GM23338 (cell line): ENCODE results near the gene CLEC1A. TPM values are rescaled to one million over a fixed set of nuclear protein-coding genes. Genes with fewer than 3 reads are reported as not detected.

Source experiments
- ATAC-seq: fragments of 200-7000 bp; cut with Tn5 transposase; 3 replicates; pipeline ENCODE4 v1.9.1; 2020
- DNase-seq: peaks from one replicate; pipeline ENCODE4 v3.0.0-alpha.2; 2015; ENCODE audit warnings: low spot score
- H2AFZ ChIP-seq: fragments of 200-600 bp; sonication (generic); 2 replicates; pipeline ENCODE4 v1.8.0; 2016; ENCODE audit warnings: antibody characterized with exemption, mild to moderate bottlenecking, moderate library complexity
- H3F3A ChIP-seq: fragments of 200-600 bp; sonication (generic); replicated peaks from 2 replicates; pipeline ENCODE4 v1.8.0; 2017; ENCODE audit warnings: antibody characterized with exemption, mixed run types, low read depth
- H3K27ac ChIP-seq: fragments of 200-600 bp; sonication (generic); 2 replicates; pipeline ENCODE4 v1.6.1; 2016; ENCODE audit warnings: low read depth
- H3K27me3 ChIP-seq: fragments of 200-600 bp; sonication (generic); 2 replicates; pipeline ENCODE4 v1.8.0; 2016; ENCODE audit warnings: mild to moderate bottlenecking, mixed run types, moderate library complexity; ENCODE audit not compliant: insufficient read depth
- H3K36me3 ChIP-seq: fragments of 200-600 bp; sonication (generic); 2 replicates; pipeline ENCODE4 v1.8.0; 2016; ENCODE audit warnings: mild to moderate bottlenecking; ENCODE audit not compliant: insufficient read depth
- H3K4me1 ChIP-seq: fragments of 200-600 bp; sonication (generic); 2 replicates; pipeline ENCODE4 v1.8.0; 2016; ENCODE audit warnings: mild to moderate bottlenecking, moderate library complexity; ENCODE audit not compliant: insufficient read depth
- H3K4me2 ChIP-seq: fragments of 200-600 bp; sonication (generic); 2 replicates; pipeline ENCODE4 v1.7.1; 2017; ENCODE audit warnings: mixed run types
- H3K4me3 ChIP-seq: fragments of 200-600 bp; sonication (generic); 2 replicates; pipeline ENCODE4 v1.6.1; 2016; ENCODE audit warnings: mixed run types
- H3K79me2 ChIP-seq: fragments of 200-600 bp; sonication (generic); replicated peaks from 2 replicates; pipeline ENCODE4 v1.8.0; 2017; ENCODE audit warnings: mild to moderate bottlenecking; ENCODE audit not compliant: insufficient read depth
- H3K9me2 ChIP-seq: fragments of 200-600 bp; sonication (generic); 2 replicates; pipeline ENCODE4 v1.8.0; 2017; ENCODE audit not compliant: insufficient read depth
- H4K20me1 ChIP-seq: fragments of 200-600 bp; sonication (generic); replicated peaks from 2 replicates; pipeline ENCODE4 v1.8.0; 2017; ENCODE audit warnings: mild to moderate bottlenecking; ENCODE audit not compliant: insufficient read depth
- H3K27ac Mint-ChIP-seq: 2 replicates; pipeline ENCODE4 v1.8.0; 2020; ENCODE audit warnings: inconsistent platforms, mild to moderate bottlenecking, moderate library complexity, mixed read lengths
- H3K27me3 Mint-ChIP-seq: 3 replicates; pipeline ENCODE4 v1.8.0; 2022; ENCODE audit warnings: low read depth, mild to moderate bottlenecking, moderate library complexity, mixed read lengths, inconsistent platforms; ENCODE audit not compliant: insufficient read depth, poor library complexity
- H3K36me3 Mint-ChIP-seq: 3 replicates; pipeline ENCODE4 v1.8.0; 2021; ENCODE audit warnings: low read depth, mild to moderate bottlenecking, inconsistent platforms, moderate library complexity, mixed read lengths
- H3K4me1 Mint-ChIP-seq: 3 replicates; pipeline ENCODE4 v1.8.0; 2020; ENCODE audit warnings: mild to moderate bottlenecking, inconsistent platforms, mixed read lengths
- H3K4me3 Mint-ChIP-seq: 3 replicates; pipeline ENCODE4 v1.8.0; 2021; ENCODE audit warnings: moderate library complexity, mild to moderate bottlenecking, inconsistent platforms, mixed read lengths
- H3K9me3 Mint-ChIP-seq: 3 replicates; pipeline ENCODE4 v1.8.0; 2020; ENCODE audit warnings: moderate library complexity, mild to moderate bottlenecking, inconsistent platforms, mixed read lengths
- CREB1 ChIP-seq: fragments of 250-450 bp; sonication (Bioruptor Pico); IDR thresholded peaks from 2 replicates; pipeline ENCODE4 v1.5.0; 2020; ENCODE audit warnings: low read depth, mild to moderate bottlenecking, moderate library complexity
- EZH2 ChIP-seq: fragments of 200-600 bp; sonication (generic); IDR thresholded peaks from one replicate; pipeline ENCODE4 v1.8.0; 2017; ENCODE audit warnings: antibody characterized with exemption, mild to moderate bottlenecking, low read depth; ENCODE audit not compliant: unreplicated experiment
- EZH2phosphoT487 ChIP-seq: fragments of 200-600 bp; sonication (generic); IDR thresholded peaks from one replicate; pipeline ENCODE4 v1.8.1; 2018; ENCODE audit warnings: antibody characterized with exemption; ENCODE audit not compliant: unreplicated experiment
- JUNB ChIP-seq: IDR thresholded peaks from one replicate; pipeline ENCODE4 v1.6.1; 2016; ENCODE audit warnings: antibody characterized with exemption; ENCODE audit not compliant: unreplicated experiment
- NANOG ChIP-seq: IDR thresholded peaks from 2 replicates; pipeline ENCODE4 v1.6.1; 2016; ENCODE audit warnings: antibody characterized with exemption, borderline replicate concordance
- POLR2AphosphoS5 ChIP-seq: IDR thresholded peaks from 2 replicates; pipeline ENCODE4 v1.6.1; 2016; ENCODE audit warnings: antibody characterized with exemption, low read depth
- ZNF114 ChIP-seq: fragments of 250-450 bp; sonication (Bioruptor Pico); IDR thresholded peaks from 2 replicates; pipeline ENCODE4 v1.5.0; 2020; ENCODE audit warnings: mild to moderate bottlenecking, moderate library complexity
- ZNF331 ChIP-seq: fragments of 250-450 bp; sonication (Bioruptor Pico); IDR thresholded peaks from 2 replicates; pipeline ENCODE4 v1.5.0; 2020; ENCODE audit warnings: low read depth, mild to moderate bottlenecking, moderate library complexity
- polyA plus RNA-seq: library from polyadenylated mRNA; unstranded; fragments of >200 nt; fragmentation: Nextera tagmentation; extraction: Ambion mirVana; gene quantifications from 2 replicates; pipeline ENCODE4 v1.2.1, GENCODE V29; 2016
- total RNA-seq: library from RNA; depleted of rRNA; stranded (reverse); fragments of >200 nt; shearing (Covaris generic); gene quantifications from 2 replicates; pipeline ENCODE4 v1.2.3, GENCODE V29; 2014
- TF ChIP-seq, protein P1 (sequence below): IDR thresholded peaks from 2 replicates; pipeline ENCODE4 v1.6.1; 2016; ENCODE audit warnings: antibody characterized with exemption
- TF ChIP-seq, protein P2 (sequence below): IDR thresholded peaks from one replicate; pipeline ENCODE4 v1.6.1; 2018; ENCODE audit warnings: antibody characterized with exemption; ENCODE audit not compliant: unreplicated experiment
- TF ChIP-seq, protein P3 (sequence below): fragments of 250-450 bp; sonication (Bioruptor Pico); IDR thresholded peaks from 2 replicates; pipeline ENCODE4 v1.5.0; 2020; ENCODE audit warnings: mild to moderate bottlenecking, moderate library complexity

Gene CLEC1A
- total and polyA plus RNA-seq, 2 experiments from 2014 or later: 1.1 TPM; not detected in 1

DNA sequence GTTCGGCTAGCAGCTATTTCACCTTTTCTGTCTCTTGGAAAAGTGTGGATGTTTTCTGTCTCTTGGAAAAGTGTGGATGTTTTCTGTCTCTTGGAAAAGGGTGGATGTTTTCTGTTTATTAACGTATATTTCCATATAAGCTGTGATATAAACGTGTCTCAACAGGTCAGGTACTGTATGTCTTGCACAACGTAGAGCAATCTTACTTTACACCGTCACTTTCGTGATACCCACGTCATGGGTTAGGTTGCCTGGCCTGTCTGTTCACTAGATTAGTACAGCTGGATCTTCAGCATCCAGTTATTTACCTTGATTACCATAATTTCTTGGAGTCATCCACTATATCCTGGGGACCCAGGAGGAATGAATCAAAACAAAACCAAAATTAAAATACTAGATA, 17.1 kb upstream of the CLEC1A start:
- no peak for DNase-seq
- Histone ChIP-seq H3K4me3 (no peak overlapping the region), H3K9me2 (no peaks in the 10 kb centered on the region), H3K27me3 (no peaks in the 10 kb centered on the region), H3K36me3 (no peaks in the 10 kb centered on the region), H3K79me2 (no peaks in the 10 kb centered on the region), H4K20me1 (no peaks in the 10 kb centered on the region), H3F3A (no peaks in the 10 kb centered on the region), H3K4me1 (no peaks in the 10 kb centered on the region), H2AFZ (no peak overlapping the region), H3K27ac (no peak overlapping the region), H3K4me2 (no peak overlapping the region)
- Mint-ChIP-seq H3K36me3 (no peaks in the 10 kb centered on the region; the same call in 2 of the 3 replicates), H3K27me3 (peaks cover 3% of the 10 kb centered on the region), H3K9me3 (peaks cover 10% of the 10 kb centered on the region), H3K4me1 (no peaks in the 10 kb centered on the region), H3K4me3 (no peak overlapping the region), H3K27ac (no peak overlapping the region)
- ATAC-seq: no peak
- TF ChIP-seq ZNF331 (CRISPR knock-in tag): no peak
- no peak for TF ChIP-seq ZNF114 (CRISPR knock-in tag)
- no peak for TF ChIP-seq EZH2phosphoT487
- TF ChIP-seq EZH2: no peak
- TF ChIP-seq, protein P1, sequence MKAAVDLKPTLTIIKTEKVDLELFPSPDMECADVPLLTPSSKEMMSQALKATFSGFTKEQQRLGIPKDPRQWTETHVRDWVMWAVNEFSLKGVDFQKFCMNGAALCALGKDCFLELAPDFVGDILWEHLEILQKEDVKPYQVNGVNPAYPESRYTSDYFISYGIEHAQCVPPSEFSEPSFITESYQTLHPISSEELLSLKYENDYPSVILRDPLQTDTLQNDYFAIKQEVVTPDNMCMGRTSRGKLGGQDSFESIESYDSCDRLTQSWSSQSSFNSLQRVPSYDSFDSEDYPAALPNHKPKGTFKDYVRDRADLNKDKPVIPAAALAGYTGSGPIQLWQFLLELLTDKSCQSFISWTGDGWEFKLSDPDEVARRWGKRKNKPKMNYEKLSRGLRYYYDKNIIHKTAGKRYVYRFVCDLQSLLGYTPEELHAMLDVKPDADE: no peak
- no peak for TF ChIP-seq CREB1 (CRISPR knock-in tag)
- TF ChIP-seq, protein P2, sequence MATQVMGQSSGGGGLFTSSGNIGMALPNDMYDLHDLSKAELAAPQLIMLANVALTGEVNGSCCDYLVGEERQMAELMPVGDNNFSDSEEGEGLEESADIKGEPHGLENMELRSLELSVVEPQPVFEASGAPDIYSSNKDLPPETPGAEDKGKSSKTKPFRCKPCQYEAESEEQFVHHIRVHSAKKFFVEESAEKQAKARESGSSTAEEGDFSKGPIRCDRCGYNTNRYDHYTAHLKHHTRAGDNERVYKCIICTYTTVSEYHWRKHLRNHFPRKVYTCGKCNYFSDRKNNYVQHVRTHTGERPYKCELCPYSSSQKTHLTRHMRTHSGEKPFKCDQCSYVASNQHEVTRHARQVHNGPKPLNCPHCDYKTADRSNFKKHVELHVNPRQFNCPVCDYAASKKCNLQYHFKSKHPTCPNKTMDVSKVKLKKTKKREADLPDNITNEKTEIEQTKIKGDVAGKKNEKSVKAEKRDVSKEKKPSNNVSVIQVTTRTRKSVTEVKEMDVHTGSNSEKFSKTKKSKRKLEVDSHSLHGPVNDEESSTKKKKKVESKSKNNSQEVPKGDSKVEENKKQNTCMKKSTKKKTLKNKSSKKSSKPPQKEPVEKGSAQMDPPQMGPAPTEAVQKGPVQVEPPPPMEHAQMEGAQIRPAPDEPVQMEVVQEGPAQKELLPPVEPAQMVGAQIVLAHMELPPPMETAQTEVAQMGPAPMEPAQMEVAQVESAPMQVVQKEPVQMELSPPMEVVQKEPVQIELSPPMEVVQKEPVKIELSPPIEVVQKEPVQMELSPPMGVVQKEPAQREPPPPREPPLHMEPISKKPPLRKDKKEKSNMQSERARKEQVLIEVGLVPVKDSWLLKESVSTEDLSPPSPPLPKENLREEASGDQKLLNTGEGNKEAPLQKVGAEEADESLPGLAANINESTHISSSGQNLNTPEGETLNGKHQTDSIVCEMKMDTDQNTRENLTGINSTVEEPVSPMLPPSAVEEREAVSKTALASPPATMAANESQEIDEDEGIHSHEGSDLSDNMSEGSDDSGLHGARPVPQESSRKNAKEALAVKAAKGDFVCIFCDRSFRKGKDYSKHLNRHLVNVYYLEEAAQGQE: no peak
- TF ChIP-seq NANOG: no peak

DNA sequence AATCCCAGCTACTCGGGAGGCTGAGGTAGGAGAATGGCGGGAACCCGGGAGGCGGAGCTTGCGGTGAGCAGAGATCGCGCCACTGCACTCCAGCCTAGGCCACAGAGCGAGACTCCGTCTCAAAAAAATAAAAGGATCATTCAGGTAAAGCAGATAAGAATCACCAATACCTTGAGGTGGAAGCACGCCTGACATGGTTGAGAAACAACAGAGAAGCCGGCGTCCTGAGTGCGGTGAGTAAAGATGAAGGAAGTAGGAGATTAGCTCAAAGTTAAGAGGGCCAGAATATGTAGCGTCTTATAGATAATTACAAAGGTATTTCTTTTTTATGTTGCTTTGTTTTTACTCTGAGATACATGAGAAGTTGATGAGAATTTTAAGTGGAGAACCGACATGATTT, 16.5 kb upstream of the CLEC1A start:
- Mint-ChIP-seq H3K9me3 (peaks cover 15% of the 10 kb centered on the region), H3K36me3 (no peaks in the 10 kb centered on the region; the same call in 2 of the 3 replicates), H3K4me1 (no peaks in the 10 kb centered on the region), H3K27me3 (peaks cover 4% of the 10 kb centered on the region), H3K4me3 (no peak overlapping the region), H3K27ac (no peak overlapping the region)
- Histone ChIP-seq H3K4me2 (no peak overlapping the region), H3K79me2 (no peaks in the 10 kb centered on the region), H3K36me3 (no peaks in the 10 kb centered on the region), H3F3A (no peaks in the 10 kb centered on the region), H3K4me3 (no peak overlapping the region), H3K27ac (no peak overlapping the region), H3K27me3 (no peaks in the 10 kb centered on the region), H3K9me2 (no peaks in the 10 kb centered on the region), H2AFZ (peak overlapping the region; percentile 75; the same call in 1 of the 2 replicates), H4K20me1 (no peaks in the 10 kb centered on the region), H3K4me1 (no peaks in the 10 kb centered on the region)
- ATAC-seq (no peak), DNase-seq (no peak)
- TF ChIP-seq ZNF114 (CRISPR knock-in tag) (no peak), CREB1 (CRISPR knock-in tag) (no peak), EZH2phosphoT487 (no peak), NANOG (no peak), POLR2AphosphoS5 (no peak), ZNF331 (CRISPR knock-in tag) (no peak), JUNB (no peak)
- TF ChIP-seq, protein P3, sequence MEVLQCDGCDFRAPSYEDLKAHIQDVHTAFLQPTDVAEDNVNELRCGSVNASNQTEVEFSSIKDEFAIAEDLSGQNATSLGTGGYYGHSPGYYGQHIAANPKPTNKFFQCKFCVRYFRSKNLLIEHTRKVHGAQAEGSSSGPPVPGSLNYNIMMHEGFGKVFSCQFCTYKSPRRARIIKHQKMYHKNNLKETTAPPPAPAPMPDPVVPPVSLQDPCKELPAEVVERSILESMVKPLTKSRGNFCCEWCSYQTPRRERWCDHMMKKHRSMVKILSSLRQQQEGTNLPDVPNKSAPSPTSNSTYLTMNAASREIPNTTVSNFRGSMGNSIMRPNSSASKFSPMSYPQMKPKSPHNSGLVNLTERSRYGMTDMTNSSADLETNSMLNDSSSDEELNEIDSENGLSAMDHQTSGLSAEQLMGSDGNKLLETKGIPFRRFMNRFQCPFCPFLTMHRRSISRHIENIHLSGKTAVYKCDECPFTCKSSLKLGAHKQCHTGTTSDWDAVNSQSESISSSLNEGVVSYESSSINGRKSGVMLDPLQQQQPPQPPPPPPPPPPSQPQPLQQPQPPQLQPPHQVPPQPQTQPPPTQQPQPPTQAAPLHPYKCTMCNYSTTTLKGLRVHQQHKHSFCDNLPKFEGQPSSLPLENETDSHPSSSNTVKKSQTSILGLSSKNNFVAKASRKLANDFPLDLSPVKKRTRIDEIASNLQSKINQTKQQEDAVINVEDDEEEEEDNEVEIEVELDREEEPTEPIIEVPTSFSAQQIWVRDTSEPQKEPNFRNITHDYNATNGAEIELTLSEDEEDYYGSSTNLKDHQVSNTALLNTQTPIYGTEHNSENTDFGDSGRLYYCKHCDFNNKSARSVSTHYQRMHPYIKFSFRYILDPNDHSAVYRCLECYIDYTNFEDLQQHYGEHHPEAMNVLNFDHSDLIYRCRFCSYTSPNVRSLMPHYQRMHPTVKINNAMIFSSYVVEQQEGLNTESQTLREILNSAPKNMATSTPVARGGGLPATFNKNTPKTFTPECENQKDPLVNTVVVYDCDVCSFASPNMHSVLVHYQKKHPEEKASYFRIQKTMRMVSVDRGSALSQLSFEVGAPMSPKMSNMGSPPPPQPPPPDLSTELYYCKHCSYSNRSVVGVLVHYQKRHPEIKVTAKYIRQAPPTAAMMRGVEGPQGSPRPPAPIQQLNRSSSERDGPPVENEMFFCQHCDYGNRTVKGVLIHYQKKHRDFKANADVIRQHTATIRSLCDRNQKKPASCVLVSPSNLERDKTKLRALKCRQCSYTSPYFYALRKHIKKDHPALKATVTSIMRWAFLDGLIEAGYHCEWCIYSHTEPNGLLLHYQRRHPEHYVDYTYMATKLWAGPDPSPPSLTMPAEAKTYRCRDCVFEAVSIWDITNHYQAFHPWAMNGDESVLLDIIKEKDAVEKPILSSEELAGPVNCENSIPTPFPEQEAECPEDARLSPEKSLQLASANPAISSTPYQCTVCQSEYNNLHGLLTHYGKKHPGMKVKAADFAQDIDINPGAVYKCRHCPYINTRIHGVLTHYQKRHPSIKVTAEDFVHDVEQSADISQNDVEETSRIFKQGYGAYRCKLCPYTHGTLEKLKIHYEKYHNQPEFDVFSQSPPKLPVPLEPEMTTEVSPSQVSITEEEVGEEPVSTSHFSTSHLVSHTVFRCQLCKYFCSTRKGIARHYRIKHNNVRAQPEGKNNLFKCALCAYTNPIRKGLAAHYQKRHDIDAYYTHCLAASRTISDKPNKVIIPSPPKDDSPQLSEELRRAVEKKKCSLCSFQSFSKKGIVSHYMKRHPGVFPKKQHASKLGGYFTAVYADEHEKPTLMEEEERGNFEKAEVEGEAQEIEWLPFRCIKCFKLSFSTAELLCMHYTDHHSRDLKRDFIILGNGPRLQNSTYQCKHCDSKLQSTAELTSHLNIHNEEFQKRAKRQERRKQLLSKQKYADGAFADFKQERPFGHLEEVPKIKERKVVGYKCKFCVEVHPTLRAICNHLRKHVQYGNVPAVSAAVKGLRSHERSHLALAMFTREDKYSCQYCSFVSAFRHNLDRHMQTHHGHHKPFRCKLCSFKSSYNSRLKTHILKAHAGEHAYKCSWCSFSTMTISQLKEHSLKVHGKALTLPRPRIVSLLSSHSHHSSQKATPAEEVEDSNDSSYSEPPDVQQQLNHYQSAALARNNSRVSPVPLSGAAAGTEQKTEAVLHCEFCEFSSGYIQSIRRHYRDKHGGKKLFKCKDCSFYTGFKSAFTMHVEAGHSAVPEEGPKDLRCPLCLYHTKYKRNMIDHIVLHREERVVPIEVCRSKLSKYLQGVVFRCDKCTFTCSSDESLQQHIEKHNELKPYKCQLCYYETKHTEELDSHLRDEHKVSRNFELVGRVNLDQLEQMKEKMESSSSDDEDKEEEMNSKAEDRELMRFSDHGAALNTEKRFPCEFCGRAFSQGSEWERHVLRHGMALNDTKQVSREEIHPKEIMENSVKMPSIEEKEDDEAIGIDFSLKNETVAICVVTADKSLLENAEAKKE (CRISPR knock-in tag): no peak
